GM12878 (cell line): ENCODE data around the gene ITPKB. TPM values are rescaled to one million over a fixed set of nuclear protein-coding genes. Genes with fewer than 3 reads are reported as not detected.

Experiments
- ATAC-seq: fragments of 200-7000 bp; cut with Tn5 transposase; 3 replicates; pipeline ENCODE4 v1.9.1; 2020; ENCODE audit warnings: mild to moderate bottlenecking, moderate library complexity
- BruUV-seq: library from RNA; stranded (reverse); fragments of 400-500 nt; replicated peaks from 2 replicates; lab custom pipeline; 2021; lab: Mats Ljungman, UMichigan
- CTCF ChIA-PET: fragments of 300-600 bp; sonication (Branson Sonifier 250); formaldehyde crosslinking; extraction: SDS; loops from one replicate; lab custom pipeline; 2021; ENCODE audit warnings: inconsistent platforms; lab: Yijun Ruan, JAX
- POLR2A ChIA-PET: fragments of 350-600 bp; formaldehyde crosslinking; extraction: SDS; loops from one replicate; lab custom pipeline; 2021; ENCODE audit warnings: inconsistent platforms; lab: Charles Lee
- RAD21 ChIA-PET: fragments of 300-600 bp; sonication (Branson Sonifier 250); formaldehyde crosslinking; loops from one replicate; lab custom pipeline; 2023; ENCODE audit warnings: antibody characterized with exemption; ENCODE audit not compliant: unreplicated experiment; lab: Charles Lee
- SMC1A ChIA-PET: fragments of 300-600 bp; sonication (Branson Sonifier 250); formaldehyde crosslinking; loops from one replicate; lab custom pipeline; 2023; ENCODE audit not compliant: unreplicated experiment, uncharacterized antibody; lab: Charles Lee
- DNase-seq: peaks from one replicate; pipeline ENCODE4 v3.0.0-alpha.2; 2011; ENCODE audit warnings: low read depth, low spot score
- FAIRE-seq: peaks from 3 replicates; lab custom pipeline; 2011; peaks lifted over from hg19 to GRCh38; lab: Jason Lieb, UNC
- H2AFZ ChIP-seq: 2 replicates; pipeline ENCODE4 v1.6.0; 2011; ENCODE audit warnings: low read depth, low read length, control low read depth; ENCODE audit not compliant: control insufficient read depth
- H3K27ac ChIP-seq: 2 replicates; pipeline ENCODE4 v1.5.1; 2011; ENCODE audit warnings: control low read depth; ENCODE audit not compliant: control insufficient read depth, insufficient read depth
- H3K27me3 ChIP-seq, 2 experiments: replicated peaks in 1 of 2; 2 replicates each; pipeline versions ENCODE4 v1.6.0 to v1.6.1; 2011; ENCODE audit warnings: low read length in 1 of 2; ENCODE audit not compliant: control insufficient read depth in 2 of 2, insufficient read depth in 2 of 2
- H3K36me3 ChIP-seq, 2 experiments: 2 replicates each; pipeline ENCODE4 v1.5.1; 2011; ENCODE audit warnings: low read length in 1 of 2; ENCODE audit not compliant: control insufficient read depth in 2 of 2, insufficient read depth in 2 of 2
- H3K4me1 ChIP-seq: 2 replicates; pipeline ENCODE4 v1.6.1; 2011; ENCODE audit warnings: mild to moderate bottlenecking, low read length, moderate library complexity, mixed read lengths; ENCODE audit not compliant: control insufficient read depth, insufficient read depth
- H3K4me2 ChIP-seq: 2 replicates; pipeline ENCODE4 v1.6.0; 2011; ENCODE audit warnings: control low read depth; ENCODE audit not compliant: control insufficient read depth, insufficient read depth
- H3K4me3 ChIP-seq: fragments of 200-600 bp; sonication (generic); 2 replicates; pipeline ENCODE4 v1.5.1; 2016
- H3K79me2 ChIP-seq: 2 replicates; pipeline ENCODE4 v1.6.0; 2011; ENCODE audit warnings: low read length; ENCODE audit not compliant: control insufficient read depth, insufficient read depth
- H3K9ac ChIP-seq: 2 replicates; pipeline ENCODE4 v1.8.0; 2011; ENCODE audit warnings: low read length, control low read depth, mixed read lengths; ENCODE audit not compliant: control insufficient read depth, insufficient read depth
- H3K9me3 ChIP-seq: replicated peaks from 3 replicates; pipeline ENCODE4 v1.5.1; 2011; ENCODE audit warnings: mild to moderate bottlenecking, low read length; ENCODE audit not compliant: control insufficient read depth, insufficient read depth
- H4K20me1 ChIP-seq: 2 replicates; pipeline ENCODE4 v1.6.0; 2011; ENCODE audit not compliant: control insufficient read depth, insufficient read depth
- ATF7 ChIP-seq: fragments of 450-650 bp; IDR thresholded peaks from 2 replicates; pipeline ENCODE4 v1.6.1; 2016; ENCODE audit warnings: low read depth, mild to moderate bottlenecking
- CEBPB ChIP-seq, 2 experiments: fragments of 150-350 bp in 1 of 2; IDR thresholded peaks; 2 replicates each; pipeline ENCODE4 v1.6.1; 2012 to 2014; ENCODE audit warnings: low read depth in 2 of 2, low read length in 2 of 2, borderline replicate concordance in 1 of 2, inconsistent platforms in 1 of 2
- CHD2 ChIP-seq: IDR thresholded peaks from 2 replicates; pipeline ENCODE4 v1.6.1; 2011; ENCODE audit warnings: low read depth, low read length, improper control_type of control experiment, borderline replicate concordance
- EED ChIP-seq: sonication (generic); IDR thresholded peaks from 2 replicates; pipeline ENCODE4 v1.6.1; 2016; ENCODE audit warnings: antibody characterized with exemption, low read depth
- HDAC2 ChIP-seq: fragments of 200-600 bp; sonication (generic); IDR thresholded peaks from 2 replicates; pipeline ENCODE4 v1.6.1; 2017
- IRF4 ChIP-seq: IDR thresholded peaks from 2 replicates; pipeline ENCODE4 v1.6.1; 2011; ENCODE audit warnings: low read depth, low read length
- MLLT1 ChIP-seq: fragments of 450-650 bp; IDR thresholded peaks from 2 replicates; pipeline ENCODE4 v1.6.1; 2016; ENCODE audit warnings: mild to moderate bottlenecking
- NBN ChIP-seq: fragments of 450-650 bp; IDR thresholded peaks from 2 replicates; pipeline ENCODE4 v1.6.1; 2016
- NR2C2 ChIP-seq: IDR thresholded peaks from 2 replicates; pipeline ENCODE4 v1.6.1; 2011; ENCODE audit warnings: borderline replicate concordance, low read depth; ENCODE audit not compliant: control insufficient read depth, insufficient read length
- NRF1 ChIP-seq: conservative IDR thresholded peaks from 2 replicates; pipeline ENCODE4 v1.6.1; 2011; ENCODE audit warnings: mild to moderate bottlenecking, low read depth, low read length, improper control_type of control experiment
- PBX3 ChIP-seq: IDR thresholded peaks from 2 replicates; pipeline ENCODE4 v1.6.1; 2011; ENCODE audit warnings: mild to moderate bottlenecking, low read depth, low read length, moderate library complexity; ENCODE audit not compliant: insufficient replicate concordance
- RFX5 ChIP-seq: IDR thresholded peaks from 2 replicates; pipeline ENCODE4 v1.6.1; 2011; ENCODE audit warnings: low read depth, low read length, improper control_type of control experiment
- SP1 ChIP-seq: IDR thresholded peaks from one replicate; pipeline ENCODE4 v1.6.1; 2011; ENCODE audit warnings: low read depth, low read length
- TCF12 ChIP-seq: IDR thresholded peaks from 2 replicates; pipeline ENCODE4 v1.6.1; 2011; ENCODE audit warnings: low read depth, mild to moderate bottlenecking, low read length
- ZSCAN29 ChIP-seq: fragments of 450-650 bp; IDR thresholded peaks from 2 replicates; pipeline ENCODE4 v1.6.1; 2017; ENCODE audit warnings: mild to moderate bottlenecking, moderate library complexity
- WGBS: methylation state at CpG from one replicate; pipeline ENCODE4 v1.1.6; 2016; ENCODE audit warnings: low lambda C conversion rate; ENCODE audit not compliant: insufficient replicate concordance, insufficient coverage; ENCODE audit errors: missing lambda C conversion rate; 5-methylcytosine and 5-hydroxymethylcytosine counted together
- in situ Hi-C: fragments of 300-500 bp; cut with MboI; formaldehyde crosslinking; loops from 9 replicates; pipeline ENCODE4 v1.14.3; 2018; ENCODE audit warnings: mixed read lengths
- intact Hi-C: fragments of 100-400 bp; cut with micrococcal nuclease; formaldehyde crosslinking; loops from one replicate; pipeline ENCODE4 v1.14.2; 2022; ENCODE audit not compliant: unreplicated experiment
- polyA plus RNA-seq, 11 experiments: library from polyadenylated mRNA; depleted of rRNA in 4 of 11; unstranded in 6 of 11; stranded (reverse) in 5 of 11; fragments of >200 nt; fragmentation: Nextera tagmentation in 4 of 11; fragmentation: Illumina TruSeq in 1 of 11; extraction: Ambion mirVana in 4 of 11; extraction: Trizol in 1 of 11; gene quantifications; 1 replicate in 1 of 11; 2 replicates in 10 of 11; pipeline versions ENCODE4 v1.2.1 to v1.2.3, GENCODE V29; 2011 to 2016; ENCODE audit warnings: inconsistent platforms in 2 of 11, missing spikeins in 2 of 11, low read depth in 1 of 11
- total RNA-seq, 4 experiments: library from RNA; depleted of rRNA in 3 of 4; stranded (reverse); fragments of >200 nt in 3 of 4; fragmentation: Illumina TruSeq in 1 of 4; extraction: Trizol in 1 of 4; gene quantifications; 2 replicates each; pipeline versions ENCODE4 v1.2.1 to v1.2.3, GENCODE V29; 2013 to 2021

Gene ITPKB
- total and polyA plus RNA-seq, 10 of the 15 experiments (the other 5 are each of a cell fraction or from before 2014, with no cell fraction given) = 1.3 to 38.7 (median 12.9) TPM

- intact Hi-C loops (loop anchor here (2.0 kb wide), 1 partner anchor 51 kb away; no protein-coding TSS in a partner anchor), in situ Hi-C loops (no loop called here)
- H3K27me3 ChIP-seq = no peaks in the 10 kb centered on the region
- FAIRE-seq (no peak), DNase-seq (no peak), ATAC-seq (no peak)
- no peak overlapping the region for H3K4me3 ChIP-seq
- ChIA-PET CTCF (interaction anchor here (0.7 to 1.1 kb wide), 3 partner anchors 17 to 42 kb away, joined by 3 to 4 read pairs (median 4); no protein-coding TSS in a partner anchor), POLR2A (no interaction called here), RAD21 (interaction anchor here (1.1 kb wide), 1 partner anchor 83 kb away, joined by 3 read pairs; no protein-coding TSS in a partner anchor), SMC1A (interaction anchor here (0.8 to 3.1 kb wide), 3 partner anchors 9 to 175 kb away, joined by 3 to 10 read pairs (median 3); no protein-coding TSS in a partner anchor)
- no peak overlapping the region for H3K27ac ChIP-seq
- no peaks in the 10 kb centered on the region for H3K9me3 ChIP-seq
- no peak overlapping the region for H2AFZ ChIP-seq
- H3K9ac ChIP-seq = no peak overlapping the region
- peaks cover 39% of the 10 kb centered on the region for H3K4me1 ChIP-seq
- 88% methylated on average over 3 of the region's 4 CpGs for WGBS
- BruUV-seq = no TSS peak
- peaks cover 12 to 16% of the 10 kb centered on the region in 2 experiments; a peak in 3 of 4 replicates for H3K36me3 ChIP-seq
- H3K4me2 ChIP-seq = no peak overlapping the region
- TF ChIP-seq NR2C2 = no peak
- no peak for TF ChIP-seq CHD2
- no peak for TF ChIP-seq NBN
- H4K20me1 ChIP-seq = peaks cover 5% of the 10 kb centered on the region; the same call in 1 of the 2 replicates
- H3K79me2 ChIP-seq = peaks cover 19% of the 10 kb centered on the region
Measured at GRCh38 chr1:226651732-226652105, 87.4 kb downstream of the ITPKB start.

GRCh38 chr1:226651041-226651731 is 87.9 kb downstream of the ITPKB start:
- Histone ChIP-seq H3K79me2 (peaks cover 18% of the 10 kb centered on the region), H3K9ac (no peak overlapping the region), H2AFZ (no peak overlapping the region), H3K9me3 (no peaks in the 10 kb centered on the region), H3K4me2 (no peak overlapping the region), H3K4me3 (no peak overlapping the region), H3K27me3 (no peaks in the 10 kb centered on the region), H4K20me1 (peaks cover 5% of the 10 kb centered on the region; the same call in 1 of the 2 replicates), H3K36me3 (peaks cover 12 to 13% of the 10 kb centered on the region in 2 experiments; a peak in 3 of 4 replicates), H3K27ac (no peak overlapping the region), H3K4me1 (peaks cover 34% of the 10 kb centered on the region)
- no TSS peak for BruUV-seq
- intact Hi-C loops = no loop called here
- ChIA-PET RAD21 (interaction anchor here (1.0 to 1.1 kb wide), 2 partner anchors 12 to 84 kb away, joined by 3 read pairs; no protein-coding TSS in a partner anchor), CTCF (interaction anchor here (0.7 to 1.1 kb wide), 4 partner anchors 16 to 55 kb away, joined by 3 to 4 read pairs (median 4); no protein-coding TSS in a partner anchor), POLR2A (no interaction called here), SMC1A (interaction anchor here (0.8 to 3.1 kb wide), 3 partner anchors 10 to 176 kb away, joined by 3 to 10 read pairs (median 3); no protein-coding TSS in a partner anchor)
- ATAC-seq = no peak
- no peak for DNase-seq
- in situ Hi-C loops = no loop called here
- no peak for FAIRE-seq
- WGBS = 96% methylated on average over 12 of the region's 12 CpGs
- no peak for TF ChIP-seq SP1
- no peak for TF ChIP-seq CEBPB (IDR thresholded peaks at IDR 0.05; ENCODE audit: borderline replicate concordance in 1 of 2, low read depth in 2 of 2, low read length in 2 of 2)
- no peak for TF ChIP-seq NRF1
- TF ChIP-seq MLLT1 = no peak
- TF ChIP-seq IRF4 = no peak
- no peak for TF ChIP-seq TCF12
- TF ChIP-seq PBX3 = no peak
- TF ChIP-seq HDAC2 = no peak
- no peak for TF ChIP-seq RFX5
- no peak for TF ChIP-seq EED
- TF ChIP-seq ZSCAN29 = no peak
- no peak for TF ChIP-seq ATF7
